K562 (cell line): ENCODE measurements around the gene CLCF1. TPM values are rescaled to one million over a fixed set of nuclear protein-coding genes. Genes with fewer than 3 reads are reported as not detected.
A peak's percentile ranks its signal among the peaks of the same experiment; 100 is the strongest.

Experiments
- ARID3B ChIP-seq: fragments of 250-450 bp; sonication (Bioruptor Pico); IDR thresholded peaks from 2 replicates; pipeline ENCODE4 v1.4.0; 2020; ENCODE audit warnings: borderline replicate concordance
- CCAR2 ChIP-seq: fragments of 200-400 bp; formaldehyde crosslinking; IDR thresholded peaks from 2 replicates; pipeline ENCODE4 v1.6.1; 2017; ENCODE audit warnings: mild to moderate bottlenecking, low read depth, low read length
- DDX20 ChIP-seq: fragments of 450-650 bp; IDR thresholded peaks from 2 replicates; pipeline ENCODE4 v1.6.1; 2016; ENCODE audit warnings: missing genetic modification characterization, low read depth, mild to moderate bottlenecking, missing compliant biosample characterization, moderate library complexity
- E2F5 ChIP-seq: sonication (generic); formaldehyde crosslinking; IDR thresholded peaks from 2 replicates; pipeline ENCODE4 v1.8.0; 2022; ENCODE audit warnings: mild to moderate bottlenecking, missing genetic modification reagents
- ETS2 ChIP-seq: IDR thresholded peaks from 2 replicates; pipeline ENCODE4 v1.6.1; 2016; ENCODE audit warnings: borderline replicate concordance, missing genetic modification characterization, mild to moderate bottlenecking, moderate library complexity, missing compliant biosample characterization; ENCODE audit not compliant: poor library complexity, severe bottlenecking
- GMEB1 ChIP-seq: fragments of 250-450 bp; sonication (Bioruptor Pico); IDR thresholded peaks from 2 replicates; pipeline ENCODE4 v1.4.0; 2020; ENCODE audit warnings: mild to moderate bottlenecking
- KLF13 ChIP-seq: fragments of 450-650 bp; IDR thresholded peaks from 2 replicates; pipeline ENCODE4 v1.6.1; 2016; ENCODE audit warnings: missing genetic modification characterization, low read depth, mild to moderate bottlenecking, missing compliant biosample characterization, moderate library complexity, borderline replicate concordance
- NCOA2 ChIP-seq, 2 experiments: fragments of 450-650 bp; IDR thresholded peaks; 2 replicates each; pipeline ENCODE4 v1.6.1; 2018; ENCODE audit warnings: mild to moderate bottlenecking in 2 of 2, moderate library complexity in 1 of 2; ENCODE audit not compliant: partially characterized antibody in 2 of 2
- NELFE ChIP-seq: IDR thresholded peaks from 2 replicates; pipeline ENCODE4 v1.6.1; 2011; ENCODE audit warnings: mild to moderate bottlenecking; ENCODE audit not compliant: insufficient read depth, insufficient read length
- POLR2A ChIP-seq: fragments of 450-650 bp; conservative IDR thresholded peaks from 2 replicates; pipeline ENCODE4 v1.6.1; 2016
- POLR2G ChIP-seq: fragments of 200-400 bp; formaldehyde crosslinking; IDR thresholded peaks from 2 replicates; pipeline ENCODE4 v1.6.1; 2017; ENCODE audit warnings: low read depth, mild to moderate bottlenecking, antibody characterized with exemption, low read length, moderate library complexity
- SUPT5H ChIP-seq: fragments of 450-650 bp; IDR thresholded peaks from 2 replicates; pipeline ENCODE4 v1.6.1; 2016
- ZBTB12 ChIP-seq: fragments of 250-450 bp; sonication (Bioruptor Pico); IDR thresholded peaks from 2 replicates; pipeline ENCODE4 v1.4.0; 2020
- polyA plus RNA-seq, 8 experiments: library from polyadenylated mRNA; depleted of rRNA in 4 of 8; stranded (reverse) in 5 of 8; unstranded in 3 of 8; fragments of >200 nt; fragmentation: Nextera tagmentation in 2 of 8; fragmentation: Illumina TruSeq in 1 of 8; extraction: Ambion mirVana in 2 of 8; extraction: Trizol in 1 of 8; gene quantifications; 2 replicates each; pipeline versions ENCODE4 v1.2.1 to v1.2.3, GENCODE V29; 2011 to 2014; ENCODE audit warnings: inconsistent platforms in 1 of 8, missing spikeins in 1 of 8
- total RNA-seq, 7 experiments: library from RNA; depleted of rRNA in 6 of 7; stranded (reverse); fragments of >200 nt in 6 of 7; fragmentation: Illumina TruSeq in 2 of 7; extraction: Trizol in 2 of 7; gene quantifications; 2 replicates each; pipeline versions ENCODE4 v1.2.1 to v1.2.3, GENCODE V29; 2011 to 2021; ENCODE audit warnings: low replicate concordance in 1 of 7
- TF ChIP-seq, protein P1 (sequence below), 2 experiments: fragments of 150-350 bp in 1 of 2; IDR thresholded peaks; 2 replicates each; pipeline ENCODE4 v1.6.1; 2012 to 2016; ENCODE audit warnings: low read depth in 2 of 2, low read length in 2 of 2, mild to moderate bottlenecking in 1 of 2, moderate library complexity in 1 of 2

CLCF1 gene
- total and polyA plus RNA-seq, 9 of the 15 experiments (the other 6 are each of a cell fraction or from before 2014, with no cell fraction given), result 0.49 to 5.8 (median 3.0) TPM

GRCh38 chr11:67354075-67355022 lies 19.0 kb downstream of the CLCF1 start (continued):
- TF ChIP-seq ZBTB12 (CRISPR knock-in tag) (no peak), NELFE (no peak), NCOA2 (IDR thresholded peaks at IDR 0.05; ENCODE audit: partially characterized antibody in 2 of 2) (no peak), DDX20 (tag) (no peak), POLR2G (no peak), KLF13 (tag) (no peak), SUPT5H (peak; percentile 42; the same call in 1 of the 2 replicates), GMEB1 (no peak), CCAR2 (no peak), POLR2A (0 out of 2 replicates have a peak, but pooled peaks have one; percentile 31), E2F5 (CRISPR knock-in tag) (no peak), ETS2 (tag) (no peak), ARID3B (no peak)
- TF ChIP-seq, protein P1, sequence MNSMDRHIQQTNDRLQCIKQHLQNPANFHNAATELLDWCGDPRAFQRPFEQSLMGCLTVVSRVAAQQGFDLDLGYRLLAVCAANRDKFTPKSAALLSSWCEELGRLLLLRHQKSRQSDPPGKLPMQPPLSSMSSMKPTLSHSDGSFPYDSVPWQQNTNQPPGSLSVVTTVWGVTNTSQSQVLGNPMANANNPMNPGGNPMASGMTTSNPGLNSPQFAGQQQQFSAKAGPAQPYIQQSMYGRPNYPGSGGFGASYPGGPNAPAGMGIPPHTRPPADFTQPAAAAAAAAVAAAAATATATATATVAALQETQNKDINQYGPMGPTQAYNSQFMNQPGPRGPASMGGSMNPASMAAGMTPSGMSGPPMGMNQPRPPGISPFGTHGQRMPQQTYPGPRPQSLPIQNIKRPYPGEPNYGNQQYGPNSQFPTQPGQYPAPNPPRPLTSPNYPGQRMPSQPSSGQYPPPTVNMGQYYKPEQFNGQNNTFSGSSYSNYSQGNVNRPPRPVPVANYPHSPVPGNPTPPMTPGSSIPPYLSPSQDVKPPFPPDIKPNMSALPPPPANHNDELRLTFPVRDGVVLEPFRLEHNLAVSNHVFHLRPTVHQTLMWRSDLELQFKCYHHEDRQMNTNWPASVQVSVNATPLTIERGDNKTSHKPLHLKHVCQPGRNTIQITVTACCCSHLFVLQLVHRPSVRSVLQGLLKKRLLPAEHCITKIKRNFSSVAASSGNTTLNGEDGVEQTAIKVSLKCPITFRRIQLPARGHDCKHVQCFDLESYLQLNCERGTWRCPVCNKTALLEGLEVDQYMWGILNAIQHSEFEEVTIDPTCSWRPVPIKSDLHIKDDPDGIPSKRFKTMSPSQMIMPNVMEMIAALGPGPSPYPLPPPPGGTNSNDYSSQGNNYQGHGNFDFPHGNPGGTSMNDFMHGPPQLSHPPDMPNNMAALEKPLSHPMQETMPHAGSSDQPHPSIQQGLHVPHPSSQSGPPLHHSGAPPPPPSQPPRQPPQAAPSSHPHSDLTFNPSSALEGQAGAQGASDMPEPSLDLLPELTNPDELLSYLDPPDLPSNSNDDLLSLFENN (IDR thresholded peaks at IDR 0.05; ENCODE audit: low read depth in 2 of 2, low read length in 2 of 2), result 0 out of 4 replicates have a peak, but pooled peaks of 1 of the 2 experiments have one; percentile 24
